Measurements from ENCODE around the gene GREB1L.

GRCh38 chr18:21454725-21455124, 212.7 kb downstream of the GREB1L start:
- TF ChIP-seq ZNF274 (IDR thresholded peaks at IDR 0.05; ENCODE audit: low read depth, low read length) (no peak), SUZ12 (IDR thresholded peaks at IDR 0.05; ENCODE audit: extremely low read depth, insufficient read depth, insufficient read length) (no peak)
